AG09309 (cell line): Measurements from ENCODE around the gene TBP.

Source experiments
- DNase-seq: peaks from one replicate; pipeline ENCODE4 v3.0.0-alpha.2; 2010; ENCODE audit warnings: low read depth
- H3K4me3 ChIP-seq: 2 replicates; pipeline ENCODE4 v1.5.1; 2011; ENCODE audit warnings: mild to moderate bottlenecking, low read depth, low read length, moderate library complexity; ENCODE audit not compliant: control insufficient read depth
- TF ChIP-seq, protein P1 (sequence below): IDR thresholded peaks from 2 replicates; pipeline ENCODE4 v1.5.1; 2011; ENCODE audit warnings: mild to moderate bottlenecking, low read depth, low read length, inconsistent platforms; ENCODE audit not compliant: insufficient read depth, control insufficient read depth; ENCODE audit errors: missing control alignments

TBP gene

DNA sequence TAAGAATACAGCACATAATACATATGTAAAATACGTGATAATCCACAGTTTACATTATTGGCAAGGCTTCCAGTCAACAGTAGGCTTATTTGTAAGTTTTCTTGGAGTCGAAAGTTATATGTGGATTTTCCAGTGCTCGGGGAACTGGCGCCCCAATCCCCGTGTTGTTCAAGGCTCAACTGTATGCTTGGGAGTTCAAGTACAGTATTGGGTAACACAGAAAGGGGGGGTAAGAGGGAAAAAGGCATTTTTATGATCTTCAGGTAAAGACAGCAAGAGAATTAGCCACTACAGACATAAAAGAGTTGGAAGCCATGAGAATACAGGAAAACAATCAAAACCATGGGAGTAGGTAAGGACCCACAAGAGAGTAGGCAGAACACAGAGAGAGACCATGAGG lies 17.5 kb upstream of the TBP start:
- TF ChIP-seq, protein P1, sequence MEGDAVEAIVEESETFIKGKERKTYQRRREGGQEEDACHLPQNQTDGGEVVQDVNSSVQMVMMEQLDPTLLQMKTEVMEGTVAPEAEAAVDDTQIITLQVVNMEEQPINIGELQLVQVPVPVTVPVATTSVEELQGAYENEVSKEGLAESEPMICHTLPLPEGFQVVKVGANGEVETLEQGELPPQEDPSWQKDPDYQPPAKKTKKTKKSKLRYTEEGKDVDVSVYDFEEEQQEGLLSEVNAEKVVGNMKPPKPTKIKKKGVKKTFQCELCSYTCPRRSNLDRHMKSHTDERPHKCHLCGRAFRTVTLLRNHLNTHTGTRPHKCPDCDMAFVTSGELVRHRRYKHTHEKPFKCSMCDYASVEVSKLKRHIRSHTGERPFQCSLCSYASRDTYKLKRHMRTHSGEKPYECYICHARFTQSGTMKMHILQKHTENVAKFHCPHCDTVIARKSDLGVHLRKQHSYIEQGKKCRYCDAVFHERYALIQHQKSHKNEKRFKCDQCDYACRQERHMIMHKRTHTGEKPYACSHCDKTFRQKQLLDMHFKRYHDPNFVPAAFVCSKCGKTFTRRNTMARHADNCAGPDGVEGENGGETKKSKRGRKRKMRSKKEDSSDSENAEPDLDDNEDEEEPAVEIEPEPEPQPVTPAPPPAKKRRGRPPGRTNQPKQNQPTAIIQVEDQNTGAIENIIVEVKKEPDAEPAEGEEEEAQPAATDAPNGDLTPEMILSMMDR: no peak
- H3K4me3 ChIP-seq: no peak overlapping the region
- DNase-seq: no peak

DNA sequence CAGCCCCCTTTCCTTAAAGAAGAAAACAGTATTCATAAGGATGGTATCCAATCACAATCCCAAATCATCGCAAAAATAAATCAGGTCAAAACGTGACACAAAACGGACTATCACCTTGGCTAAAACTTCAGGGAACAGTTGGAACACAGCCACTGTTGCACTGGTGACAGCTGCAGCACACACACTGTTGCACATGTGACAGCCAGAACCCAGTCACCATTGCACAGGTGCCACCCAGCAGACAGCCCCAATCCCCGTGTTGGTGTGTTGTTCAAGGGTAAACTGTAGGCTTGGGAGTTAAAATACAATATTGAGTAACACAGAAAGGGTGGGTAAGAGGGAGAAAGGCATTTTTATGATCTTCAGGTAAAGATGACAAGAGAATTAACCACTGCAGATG lies 16.8 kb upstream of the TBP start:
- no peak overlapping the region for H3K4me3 ChIP-seq
- TF ChIP-seq, protein P1: no peak
- DNase-seq: no peak

DNA sequence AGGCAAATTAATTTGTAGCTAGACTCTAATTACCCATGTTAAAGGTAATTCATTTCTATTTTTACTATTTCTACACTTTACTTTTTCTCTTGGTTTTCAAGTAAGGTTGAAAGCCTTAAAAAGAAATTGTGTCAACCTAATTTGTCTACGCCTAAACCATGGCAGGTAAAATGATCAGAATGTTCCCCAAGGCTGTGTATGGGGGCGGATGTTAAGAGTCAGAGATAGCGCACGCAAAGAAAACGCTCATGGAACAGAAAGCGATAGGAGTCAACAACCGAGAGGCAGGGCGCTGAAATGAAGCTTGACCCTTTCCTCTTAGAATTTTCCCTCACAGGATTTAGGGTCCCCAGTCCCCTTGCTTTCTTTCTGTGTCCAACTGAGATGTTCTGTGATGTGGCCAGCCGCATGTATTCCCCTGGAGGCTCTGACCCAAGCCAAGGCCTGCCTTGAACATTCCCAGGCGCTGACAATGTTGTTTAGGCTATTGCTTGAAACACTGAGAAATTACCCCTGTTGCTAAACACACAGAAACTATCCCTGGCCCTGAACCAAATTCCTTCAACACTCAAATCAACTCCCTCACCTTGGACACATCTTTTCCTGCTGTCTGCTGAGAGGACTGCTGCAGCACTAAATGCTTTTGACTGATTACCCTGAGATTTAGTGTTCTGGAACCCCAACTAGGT lies 12.0 kb upstream of the TBP start:
- H3K4me3 ChIP-seq: no peak overlapping the region
- DNase-seq: no peak
- TF ChIP-seq, protein P1: no peak

DNA sequence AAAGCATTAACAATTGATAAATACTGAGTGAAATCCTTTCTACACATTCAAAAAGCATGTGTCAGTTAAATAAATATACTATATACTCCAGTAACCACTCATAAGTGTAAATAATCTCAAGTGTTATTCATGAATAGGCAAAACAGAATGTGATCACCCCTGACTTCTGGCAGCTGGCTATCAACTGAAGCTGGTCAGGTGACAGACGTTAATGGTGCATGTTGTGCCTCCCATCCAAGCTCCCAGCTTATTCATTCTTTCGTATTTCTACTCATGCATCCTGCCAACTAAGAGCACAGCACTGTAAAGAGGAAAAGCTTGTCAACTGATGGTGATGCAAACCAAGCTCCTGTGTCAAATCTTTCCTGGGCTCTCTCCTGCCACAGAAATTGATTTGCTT lies 8.8 kb upstream of the TBP start:
- no peak overlapping the region for H3K4me3 ChIP-seq
- TF ChIP-seq, protein P1: no peak
- DNase-seq: no peak

DNA sequence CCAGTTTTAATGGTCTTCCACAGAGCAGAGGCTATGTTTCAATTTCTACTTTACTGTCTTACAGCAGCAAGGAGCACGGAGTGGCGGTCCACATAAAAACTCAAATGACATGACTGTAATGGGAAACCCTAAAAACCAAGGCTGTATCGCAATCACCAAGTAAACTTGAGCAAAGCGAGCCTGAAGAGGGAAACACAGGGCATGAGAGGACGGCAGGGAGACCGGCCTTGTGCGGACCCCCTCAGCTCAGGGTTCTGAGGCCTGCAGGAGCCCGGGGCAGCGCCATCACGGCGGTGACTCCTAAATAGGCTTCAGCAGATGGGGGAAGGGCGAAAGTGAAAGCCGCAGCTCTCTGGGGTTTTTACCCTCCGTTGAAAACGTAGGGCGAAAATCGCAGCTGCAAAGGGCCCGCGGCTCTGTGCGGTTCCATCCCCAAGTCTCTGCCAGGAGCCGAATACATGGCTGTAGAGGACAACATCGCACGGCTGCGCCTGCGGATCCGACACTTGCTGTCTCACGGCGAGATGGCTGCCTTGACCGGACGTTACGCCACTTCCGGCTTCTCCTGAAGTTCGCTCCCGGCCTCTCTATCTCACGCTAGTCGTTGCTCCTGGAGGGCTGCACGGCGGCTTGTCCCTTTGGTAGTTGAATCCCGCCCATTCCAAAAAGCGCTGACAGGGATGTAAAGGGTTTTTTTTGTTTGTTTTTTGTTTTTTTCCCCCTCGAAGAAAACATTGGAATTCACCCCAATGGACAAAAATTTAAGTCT lies 1.2 kb upstream of the TBP start, which contains the start of gene PSMB1:
Gene PSMB1, minus strand, starts transcription at position 543 of the 769 bp plus-strand sequence. Its CDS starts 65 bp downstream, at position 478.
- peak within 1 kb of the TSS; percentile 99 for H3K4me3 ChIP-seq
- TF ChIP-seq, protein P1: no peak
- DNase-seq: peak; percentile 70

DNA sequence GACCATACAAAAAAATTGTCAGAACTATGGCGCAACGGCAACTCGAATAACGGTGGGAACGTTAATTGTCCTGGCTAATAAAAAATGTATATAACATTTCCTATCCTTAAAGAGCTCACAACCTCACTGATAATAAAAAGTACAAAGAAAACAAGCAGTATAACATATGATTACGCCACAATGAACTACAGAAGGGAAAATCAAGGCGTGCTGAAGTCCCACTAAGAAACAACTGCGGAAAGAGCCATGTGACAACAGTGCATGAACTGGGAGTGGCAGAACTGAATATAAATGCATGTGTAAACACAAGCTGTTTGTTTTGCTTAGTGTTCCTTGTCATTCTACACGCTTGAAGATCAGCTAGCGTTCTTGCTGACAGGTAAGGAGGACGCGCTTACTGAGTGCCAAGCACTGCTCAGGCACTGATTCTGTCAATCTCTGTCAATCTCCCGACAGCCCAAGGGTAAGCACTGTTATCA lies 596 bp upstream of the TBP start:
- no peak for DNase-seq
- TF ChIP-seq, protein P1: no peak
- peak overlapping the region; percentile 99 for H3K4me3 ChIP-seq
